HG02588 (cell line): ENCODE results near the gene FERMT3.

Experiments used
- ATAC-seq: cut with Tn5 transposase; IDR thresholded peaks from one replicate; pipeline ENCODE4 v1.9.1; 2021; ENCODE audit warnings: mild to moderate bottlenecking, moderate library complexity; ENCODE audit not compliant: unreplicated experiment

The FERMT3 gene

GRCh38 chr11:64219354-64219684 lies 12.8 kb downstream of the FERMT3 start:
- ATAC-seq, result no peak

- ATAC-seq, result no peak
These were observed 13.2 kb downstream of the FERMT3 start for GRCh38 chr11:64219755-64220154.

GRCh38 chr11:64220271-64220670 lies 13.8 kb downstream of the FERMT3 start:
- ATAC-seq, result no peak

GRCh38 chr11:64220798-64221197 lies 14.3 kb downstream of the FERMT3 start:
- ATAC-seq, result no peak

GRCh38 chr11:64222651-64223000 lies 16.1 kb downstream of the FERMT3 start:
- ATAC-seq, result no peak

- no peak for ATAC-seq
These were observed 16.6 kb downstream of the FERMT3 start for GRCh38 chr11:64223001-64223651.

- no peak for ATAC-seq
These were observed 17.8 kb downstream of the FERMT3 start for GRCh38 chr11:64224151-64224890.

- ATAC-seq, result no peak
These were observed 18.5 kb downstream of the FERMT3 start for GRCh38 chr11:64224891-64225607.

- peak; percentile 46 for ATAC-seq
These were observed 19.3 kb downstream of the FERMT3 start, which contains the start of the genes NUDT22 and TRPT1 for GRCh38 chr11:64225608-64226506. Gene NUDT22, plus strand, starts transcription at chr11:64226274. Its CDS starts 379 bp downstream, at chr11:64226653. Gene TRPT1, minus strand, starts transcription at chr11:64226186. Its CDS starts 326 bp downstream, at chr11:64225860.

- ATAC-seq, result no peak
These were observed 20.1 kb downstream of the FERMT3 start for GRCh38 chr11:64226507-64227051.

- ATAC-seq, result no peak
These were observed 21.0 kb downstream of the FERMT3 start for GRCh38 chr11:64227405-64227956.

- no peak for ATAC-seq
These were observed 22.7 kb downstream of the FERMT3 start for GRCh38 chr11:64229090-64229743.

- ATAC-seq, result no peak
These were observed 23.2 kb downstream of the FERMT3 start for GRCh38 chr11:64229744-64230170.

- ATAC-seq, result peak; percentile 35
These were observed 23.9 kb downstream of the FERMT3 start, which contains the start of gene DNAJC4 for GRCh38 chr11:64230171-64230984. Gene DNAJC4, plus strand, starts transcription at chr11:64230548. Its CDS starts 307 bp downstream, at chr11:64230855.

- ATAC-seq, result no peak
These were observed 24.5 kb downstream of the FERMT3 start for GRCh38 chr11:64230985-64231365.

GRCh38 chr11:64231546-64231945 lies 25.0 kb downstream of the FERMT3 start:
- ATAC-seq, result no peak

GRCh38 chr11:64232182-64232966 lies 25.9 kb downstream of the FERMT3 start:
- ATAC-seq, result no peak

GRCh38 chr11:64232967-64233315 lies 26.4 kb downstream of the FERMT3 start:
- ATAC-seq, result no peak
